Mesenteric fat pad (tissue), 1 donor: ENCODE results near the gene PRKAG2. TPM values are rescaled to one million over a fixed set of nuclear protein-coding genes. Genes with fewer than 3 reads are reported as not detected.
"Not testable (repeated sequence)": the region's sequence is repeated elsewhere in the genome, so short reads cannot be mapped to it uniquely, and the experiment has no call there.

Experiments
- DNase-seq: peaks from one replicate; pipeline ENCODE4 v3.0.0-alpha.2; 2020; ENCODE audit warnings: low spot score
- total RNA-seq: library from RNA; stranded (reverse); fragmentation: NEBNext Ultra II Directional; extraction: Animal tissue kit (Norgen Biotek cat#: 25700); gene quantifications from one replicate; pipeline ENCODE4 v1.2.1, GENCODE V29; 2021
- donor health status: DM: yes; HTN: yes; CAD: no.

The PRKAG2 gene
- total RNA-seq, 1 donor from 2014 or later: 61.2 TPM

DNA sequence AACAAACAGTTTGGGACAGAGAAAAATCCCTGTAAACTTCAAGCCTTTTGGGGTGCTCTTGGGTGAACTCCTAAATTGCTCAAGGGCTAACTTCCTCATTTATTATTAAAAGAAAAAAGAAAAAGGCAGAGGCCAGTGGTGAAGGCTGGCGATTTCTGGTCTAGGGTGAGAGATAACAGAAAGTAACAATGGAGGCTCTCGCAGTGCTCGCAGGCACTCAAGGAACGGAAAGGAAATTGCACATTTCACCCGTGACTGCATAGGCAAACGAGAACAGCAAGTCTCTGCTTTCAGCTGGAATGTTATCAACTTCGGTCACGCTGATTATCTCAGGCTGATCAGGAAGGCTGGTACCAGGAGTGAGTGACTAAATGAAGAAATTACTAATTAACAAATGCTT is 70.7 kb downstream of the PRKAG2 start:
- DNase-seq: no peak

DNA sequence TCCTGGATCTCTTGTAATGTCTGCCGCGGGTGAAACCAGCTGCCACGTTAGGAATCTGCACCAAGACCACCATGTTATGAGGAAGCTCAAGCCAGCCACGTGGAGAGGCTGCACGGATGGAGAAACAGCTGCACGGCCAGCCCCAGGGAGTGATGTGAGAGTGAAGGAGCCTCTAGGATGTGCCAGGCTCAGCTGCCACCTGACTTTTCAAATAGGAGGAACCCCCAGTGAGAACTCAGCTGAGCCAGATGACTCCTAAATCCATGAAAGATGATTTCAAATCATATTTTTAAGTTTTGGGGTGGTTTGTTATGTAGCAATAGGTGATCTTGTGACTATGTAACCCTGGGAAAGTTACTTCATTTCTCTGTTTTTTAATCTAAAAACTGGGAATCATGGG is 71.7 kb downstream of the PRKAG2 start:
- DNase-seq: no peak

DNA sequence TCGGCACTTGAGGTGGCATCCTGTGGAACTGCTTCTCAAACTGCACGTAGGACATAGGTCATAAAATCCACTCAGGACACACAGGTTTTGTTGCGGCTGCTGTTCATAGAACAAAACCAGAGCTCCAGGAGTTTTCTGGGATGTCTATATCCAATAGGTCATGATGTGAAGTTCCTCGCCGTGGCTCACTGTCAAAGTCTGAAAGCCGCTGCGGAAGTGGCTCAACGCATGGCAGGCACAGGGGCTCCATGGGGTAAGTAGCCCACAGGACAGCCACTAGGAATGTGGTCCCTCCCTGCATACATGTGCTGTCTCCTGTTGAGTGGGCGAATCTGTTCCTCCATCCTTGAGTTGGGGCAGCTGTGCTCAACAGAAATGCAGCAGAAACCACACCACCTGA is 72.2 kb downstream of the PRKAG2 start:
- no peak for DNase-seq

DNA sequence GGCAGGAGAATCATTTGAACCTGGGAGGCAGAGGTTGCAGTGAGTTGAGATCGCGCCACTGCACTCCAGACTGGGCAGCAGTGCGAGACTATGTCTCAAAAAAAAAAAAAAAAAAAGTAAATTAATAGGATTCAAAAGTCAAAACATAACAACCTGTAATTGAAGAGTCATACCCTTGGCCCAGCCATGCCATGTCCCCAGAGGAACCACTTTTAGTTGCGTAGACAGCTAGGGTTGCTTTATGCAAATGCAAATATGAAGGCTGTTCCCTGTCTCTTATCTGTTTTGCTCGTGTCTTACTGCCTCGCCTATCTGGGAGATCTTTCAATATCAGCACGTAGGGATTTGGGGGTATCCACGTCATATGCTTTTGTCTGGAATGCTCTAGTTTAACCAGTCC is 73.1 kb downstream of the PRKAG2 start:
- DNase-seq: no peak

DNA sequence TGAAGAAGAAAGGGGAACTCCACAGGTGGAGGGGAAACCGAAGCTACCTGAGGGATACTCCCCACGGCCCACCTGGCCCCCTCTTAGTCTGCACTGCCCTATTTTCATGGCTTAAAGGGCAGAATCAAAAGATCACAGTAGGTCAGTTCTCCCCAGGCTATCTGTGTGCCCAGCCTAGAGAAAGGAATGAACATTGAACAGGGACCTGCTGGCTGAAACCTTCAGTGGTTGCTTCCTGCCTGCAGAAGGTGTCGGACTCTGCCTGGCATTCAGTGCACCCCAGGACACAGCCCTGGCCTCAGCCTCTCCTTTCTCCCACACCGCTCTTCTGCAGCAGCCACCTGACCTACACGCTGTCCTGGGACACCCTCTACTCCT is 74.5 kb downstream of the PRKAG2 start:
- no peak for DNase-seq

DNA sequence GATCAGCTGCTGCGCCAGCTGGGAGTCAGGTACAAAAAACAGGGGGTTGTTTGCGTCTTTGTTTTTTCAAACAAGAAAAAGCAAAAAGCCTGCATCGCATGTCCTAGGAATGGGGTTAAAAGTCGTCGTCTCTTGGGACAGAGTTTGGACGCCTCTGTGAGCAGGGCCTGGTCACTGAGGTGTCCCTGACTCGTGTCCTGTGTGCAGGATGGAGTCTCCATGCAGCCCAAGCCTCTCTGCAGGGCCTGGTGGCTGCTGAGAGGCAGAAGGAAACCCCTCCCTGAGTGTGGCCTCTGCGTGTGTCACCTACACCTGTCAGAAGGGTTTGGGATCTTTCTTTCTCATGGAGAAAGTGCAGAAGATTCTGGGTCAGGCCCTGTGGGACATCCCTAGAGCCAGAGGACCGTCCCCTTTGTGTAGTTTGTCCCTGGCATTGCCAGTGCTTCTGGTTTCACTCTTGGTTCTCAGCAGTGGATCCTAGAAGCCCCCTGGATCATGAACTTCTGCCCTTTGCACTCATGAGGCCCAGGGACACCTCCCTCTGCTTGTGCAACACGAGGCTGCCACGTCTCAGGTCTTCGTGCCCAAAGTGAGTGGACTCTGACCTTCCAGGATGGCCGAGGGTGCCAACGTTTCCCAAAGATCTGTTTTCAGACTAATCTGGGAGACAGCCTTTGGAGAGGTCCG is 75.0 kb downstream of the PRKAG2 start:
- DNase-seq: no peak

DNA sequence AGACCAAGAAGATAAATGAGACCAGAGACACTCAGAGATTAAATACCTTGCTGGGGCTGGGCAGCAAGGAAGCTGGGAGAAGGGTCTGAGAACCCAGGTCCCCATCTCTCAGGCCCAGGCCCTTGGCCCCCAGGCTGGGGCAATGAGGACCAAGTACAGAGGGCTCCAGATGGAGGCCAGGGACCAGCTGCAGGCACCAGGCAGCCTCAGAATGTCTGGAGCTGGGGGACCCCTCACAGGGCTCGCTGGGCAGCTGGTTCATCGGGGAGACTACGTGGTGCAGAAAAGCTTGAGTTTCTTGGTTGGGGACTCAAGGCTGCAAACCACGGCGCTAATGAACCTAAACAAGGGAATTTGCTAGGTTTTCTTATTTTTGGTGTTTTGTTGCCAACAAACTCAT is 75.6 kb downstream of the PRKAG2 start:
- no peak for DNase-seq

DNA sequence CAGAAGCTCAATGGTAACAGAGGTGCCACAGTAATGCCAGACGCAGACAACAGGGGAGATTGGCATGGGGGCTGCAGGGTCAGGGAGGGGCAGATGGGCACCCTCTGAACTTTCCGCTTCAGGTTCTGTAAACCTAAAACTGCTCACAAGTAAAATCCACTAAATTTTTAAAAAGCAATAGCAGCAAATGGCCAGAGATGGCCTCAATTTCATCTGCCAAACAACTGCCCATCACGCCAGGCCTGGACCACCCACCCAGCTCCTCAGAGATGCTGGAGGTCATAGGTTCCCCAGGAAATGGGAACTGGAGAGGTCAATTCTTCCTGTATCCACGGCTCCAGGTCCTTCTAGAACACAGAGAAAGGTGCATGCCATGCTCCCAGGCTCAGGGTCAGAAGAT is 76.1 kb downstream of the PRKAG2 start:
- no peak for DNase-seq

DNA sequence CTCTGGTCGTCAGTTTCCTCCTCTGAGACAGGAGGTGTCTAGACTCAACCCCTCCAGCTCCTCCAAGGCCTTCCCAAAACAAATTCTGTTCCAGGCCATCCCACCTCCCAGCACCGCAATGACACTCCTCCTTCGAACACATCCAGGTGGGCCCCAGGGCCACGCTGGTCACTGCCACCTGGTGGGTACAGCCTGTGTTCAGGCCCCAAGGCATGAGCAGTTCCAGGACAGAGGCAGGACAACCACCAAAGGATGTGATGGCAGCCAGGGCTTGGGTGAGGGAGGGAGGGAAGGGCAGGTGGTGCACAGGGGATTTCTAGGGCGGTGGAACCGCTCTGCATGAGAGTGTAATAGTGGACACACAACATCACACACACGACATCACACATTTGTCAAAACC is 76.5 kb downstream of the PRKAG2 start:
- DNase-seq: no peak

DNA sequence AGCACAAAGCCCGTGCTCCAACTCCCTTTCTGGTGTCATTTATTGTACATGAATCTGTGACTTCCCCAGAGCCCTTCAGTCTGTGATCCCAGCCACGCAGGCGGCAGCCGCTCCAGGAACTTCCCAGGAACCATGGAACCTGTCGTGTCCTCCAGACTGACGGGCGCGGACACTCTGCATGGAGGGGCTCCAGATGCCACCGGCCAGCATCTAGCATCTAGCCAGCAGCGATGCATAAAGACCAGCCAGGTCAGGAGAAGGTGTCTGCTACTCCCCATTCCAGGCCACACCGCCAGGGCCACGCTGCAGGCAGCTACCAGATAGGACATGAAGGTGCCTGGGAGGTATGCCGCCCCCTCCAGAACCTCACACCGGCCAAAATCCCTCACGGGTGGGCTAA is 77.4 kb downstream of the PRKAG2 start:
- no peak for DNase-seq

DNA sequence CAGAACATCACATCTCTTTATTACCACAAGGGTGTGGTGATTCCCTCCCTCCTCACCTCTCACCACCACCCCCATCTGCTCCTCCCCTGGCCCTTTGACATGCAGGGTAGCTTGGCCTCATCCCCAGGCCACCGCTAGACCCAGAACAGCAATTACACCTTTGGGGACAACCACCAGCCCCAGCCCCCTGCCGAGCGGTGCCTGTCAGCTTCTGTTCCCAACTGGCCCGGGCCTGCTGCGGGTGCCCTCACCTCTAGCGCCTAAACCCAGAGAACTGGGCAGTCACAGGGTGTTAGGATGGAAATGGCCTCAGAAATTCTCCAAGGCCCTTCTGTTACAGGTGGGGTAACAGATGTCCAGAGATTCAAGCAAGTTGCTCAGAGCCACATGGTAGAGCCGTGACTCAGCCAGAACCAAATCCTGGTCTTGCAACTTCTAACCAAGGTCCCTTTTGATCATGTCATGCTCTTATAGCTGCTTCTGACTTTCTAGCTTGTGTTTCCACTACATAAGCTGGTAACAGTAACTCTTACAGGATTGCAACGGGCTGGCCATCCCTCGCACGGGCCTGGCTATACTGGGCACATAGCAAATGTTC is 78.0 kb downstream of the PRKAG2 start:
- DNase-seq: no peak

DNA sequence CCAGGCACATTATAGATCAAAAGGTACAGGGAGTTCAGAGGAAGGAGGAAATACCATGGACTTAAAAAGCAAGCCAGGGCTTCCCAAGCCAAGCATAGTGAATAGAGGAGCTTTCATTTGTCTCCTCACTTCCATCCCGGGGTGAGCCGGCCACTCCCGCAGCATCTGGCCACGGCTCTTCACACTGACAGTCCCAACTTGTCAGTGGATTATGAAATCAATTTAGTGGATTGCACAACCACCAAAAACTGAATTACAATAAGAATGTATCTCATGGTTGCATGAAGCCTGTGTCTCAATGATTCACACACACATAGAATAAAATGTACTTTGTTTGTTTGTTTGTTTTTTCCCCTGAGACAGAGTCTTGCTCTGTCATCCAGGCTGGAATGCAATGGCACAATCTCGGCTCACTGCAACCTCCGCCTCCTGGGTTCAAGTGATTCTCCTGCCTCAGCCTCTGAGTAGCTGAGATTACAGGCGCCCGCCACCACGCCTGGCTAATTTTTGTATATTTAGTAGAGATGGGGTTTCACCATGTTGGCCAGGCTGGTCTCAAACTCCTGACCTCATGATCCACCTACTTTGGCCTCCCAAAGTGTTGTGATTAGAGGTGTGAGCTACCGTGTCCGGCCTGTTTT is 79.1 kb downstream of the PRKAG2 start:
- DNase-seq: not testable (repeated sequence)

DNA sequence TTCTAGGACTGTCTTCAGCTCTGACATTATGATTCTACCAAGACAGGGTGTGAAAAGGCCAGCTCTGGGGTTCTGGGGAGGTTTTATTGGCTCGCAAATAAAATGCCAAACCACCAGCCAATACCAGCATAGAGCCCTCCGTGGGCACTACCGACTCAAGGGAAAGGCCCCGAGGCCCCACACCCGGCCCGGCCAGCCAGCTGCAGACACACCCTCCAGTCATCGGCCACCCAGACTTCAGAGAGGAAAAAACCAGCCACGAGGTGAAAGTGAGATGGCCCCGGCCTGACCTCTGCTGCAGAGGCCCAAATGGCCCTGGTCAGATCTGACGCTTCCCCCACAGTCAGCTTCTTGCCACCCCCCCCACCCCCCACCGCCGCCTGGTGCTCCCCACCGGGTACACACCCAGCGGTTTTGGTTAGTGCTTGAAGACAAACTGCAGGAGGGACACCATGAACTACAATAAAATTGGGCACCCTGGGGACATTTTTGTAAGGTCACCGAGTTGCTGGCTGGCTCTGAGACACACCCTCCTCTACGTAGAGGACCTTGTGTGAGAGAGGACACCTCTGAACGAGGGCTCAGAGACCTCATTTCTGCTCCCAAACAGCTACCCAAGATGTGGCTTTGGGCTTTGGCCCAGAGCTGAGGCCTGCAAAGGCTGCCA is 79.9 kb downstream of the PRKAG2 start:
- DNase-seq: no peak

DNA sequence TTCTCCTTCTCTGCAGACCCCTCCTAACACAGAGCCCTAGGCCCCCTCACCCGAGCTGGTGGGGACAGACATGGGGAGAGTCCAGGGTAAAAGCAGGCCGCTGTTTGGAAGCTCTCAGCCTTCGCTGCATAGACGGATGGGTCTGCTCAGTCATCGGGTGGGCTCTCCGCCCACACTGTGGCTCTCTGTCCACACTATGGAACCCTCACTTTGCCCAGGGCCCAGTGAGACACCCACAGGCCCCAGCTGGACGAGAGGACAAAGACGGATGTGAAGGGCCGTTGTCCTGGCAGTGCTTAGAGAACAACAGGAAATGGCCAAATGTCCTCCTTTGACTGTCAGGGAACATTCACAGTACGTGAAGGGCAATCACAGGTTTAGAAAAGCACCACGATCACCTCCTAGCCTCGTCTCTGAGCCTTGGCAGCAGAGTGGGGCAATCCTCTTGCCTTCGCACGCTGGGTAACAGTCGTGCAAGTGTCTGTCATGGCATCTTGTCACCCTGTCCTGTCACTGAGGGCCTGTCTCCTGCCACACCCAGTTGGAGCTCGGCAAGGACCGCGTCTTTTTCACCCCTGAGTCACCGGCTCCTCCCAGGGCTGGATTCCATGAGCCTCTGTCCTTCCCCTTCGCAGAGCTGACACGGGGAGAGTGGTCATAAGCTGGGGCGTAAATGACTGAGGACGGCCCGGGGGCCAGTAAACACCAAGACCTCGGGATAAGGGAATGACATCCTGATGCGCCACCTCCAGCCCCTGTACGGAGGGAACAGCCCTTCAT is 80.6 kb downstream of the PRKAG2 start:
- DNase-seq: no peak

DNA sequence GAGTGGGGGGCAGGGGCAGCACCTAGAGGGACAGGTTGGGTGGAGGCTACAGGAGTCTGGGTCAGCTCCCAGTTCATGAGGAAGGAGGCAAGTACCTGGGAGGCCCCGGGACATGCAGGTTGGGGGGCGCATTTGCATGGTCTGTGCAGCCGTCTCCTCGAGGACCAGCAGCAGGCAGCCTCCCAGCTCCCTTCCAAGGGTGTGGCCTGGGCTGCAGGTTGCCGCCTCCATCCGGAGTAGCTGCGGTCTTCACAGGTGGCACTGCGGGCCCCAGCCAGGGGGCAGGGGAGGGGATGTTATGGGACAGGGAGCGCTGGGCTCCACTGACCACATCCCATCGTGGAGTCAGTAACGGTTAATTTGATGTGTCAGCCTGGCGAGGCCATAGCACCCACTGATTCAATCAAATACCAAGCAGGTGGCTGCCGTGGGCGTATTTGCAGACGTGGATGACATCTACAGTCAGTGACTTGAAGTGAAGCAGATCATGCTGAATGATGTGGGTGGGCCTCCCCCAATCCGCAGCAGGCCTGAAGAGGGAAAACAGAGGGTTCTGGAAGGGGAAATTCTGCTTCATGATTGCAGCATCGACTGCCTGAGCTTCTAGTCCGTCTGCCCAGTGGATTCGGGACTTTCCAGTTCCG is 81.6 kb downstream of the PRKAG2 start:
- no peak for DNase-seq

DNA sequence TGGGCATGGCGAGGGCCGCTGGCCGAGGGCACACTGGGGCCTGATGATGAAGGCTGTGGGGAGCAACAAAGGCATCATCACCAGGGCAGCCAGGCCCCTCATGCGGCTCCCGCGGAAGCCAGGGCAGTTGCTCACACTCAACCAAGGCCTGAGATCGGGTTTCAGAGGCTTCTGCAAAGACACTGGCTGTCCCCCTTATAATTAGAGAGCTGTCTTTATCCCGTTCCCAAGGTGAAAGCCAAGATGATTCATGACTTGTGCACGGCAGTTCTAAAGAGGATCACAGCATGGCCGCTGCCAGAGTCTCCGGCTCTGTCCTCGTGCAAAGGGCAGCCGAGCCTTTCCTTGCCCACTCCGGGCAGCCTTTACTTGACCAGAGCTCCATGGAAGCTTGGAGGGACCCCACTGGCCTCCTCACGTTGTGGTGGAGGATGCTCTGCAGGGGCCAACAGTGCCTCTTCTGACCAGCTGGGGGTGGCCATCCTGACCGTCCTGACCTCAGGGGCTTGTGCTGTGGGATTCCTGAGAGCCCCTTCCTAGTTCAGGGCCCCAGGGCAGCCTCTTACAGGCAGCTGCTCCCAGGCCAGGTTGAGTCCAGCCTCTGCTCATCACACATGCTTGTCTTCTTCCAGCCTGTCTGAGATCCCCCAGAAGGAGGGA is 82.3 kb downstream of the PRKAG2 start:
- DNase-seq: no peak

DNA sequence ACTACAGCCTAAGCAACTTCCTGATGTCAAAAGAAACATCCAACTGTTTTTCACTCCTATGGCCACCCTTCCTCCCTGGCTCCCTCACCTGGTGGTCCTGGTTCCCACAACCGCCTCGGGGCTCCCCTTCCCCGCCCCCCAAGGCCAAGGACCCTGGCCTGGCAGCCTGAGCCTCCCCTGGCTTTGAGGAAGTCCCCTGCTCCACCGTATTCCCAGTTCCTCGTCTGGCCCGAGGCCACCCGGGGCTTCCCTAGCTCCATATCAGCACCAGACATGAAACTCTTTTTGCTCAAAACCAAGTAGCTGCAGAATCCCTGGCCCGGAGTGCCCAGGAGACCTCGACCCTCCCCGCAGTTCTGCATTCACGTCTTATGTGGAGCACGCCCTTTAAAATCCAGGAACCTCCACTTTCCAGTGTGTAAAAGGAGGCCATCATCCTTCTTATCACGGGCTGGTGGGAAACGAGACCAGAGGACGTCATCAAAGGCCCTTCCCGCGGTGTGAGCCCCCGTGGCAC is 82.9 kb downstream of the PRKAG2 start:
- no peak for DNase-seq

DNA sequence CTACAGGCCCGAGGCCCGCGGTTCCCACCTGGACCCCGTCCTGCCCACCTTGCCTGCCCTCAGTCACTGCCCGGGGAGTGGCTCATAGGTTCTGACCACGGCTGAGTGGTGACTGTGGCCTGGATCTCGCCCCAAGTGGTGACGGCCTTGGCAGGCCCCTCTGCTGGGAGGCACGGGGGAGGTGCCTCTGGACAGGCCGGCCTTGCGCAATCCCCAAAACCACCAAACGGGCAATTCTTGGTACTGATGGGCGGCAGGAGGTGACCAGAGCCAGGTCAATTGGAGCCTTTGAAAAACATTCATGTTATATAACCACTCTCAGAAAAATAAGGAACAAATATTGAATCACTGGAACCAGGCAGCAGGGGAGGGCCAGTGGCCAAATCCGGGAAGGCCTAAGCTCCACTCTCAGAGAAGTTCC is 83.4 kb downstream of the PRKAG2 start:
- DNase-seq: no peak

DNA sequence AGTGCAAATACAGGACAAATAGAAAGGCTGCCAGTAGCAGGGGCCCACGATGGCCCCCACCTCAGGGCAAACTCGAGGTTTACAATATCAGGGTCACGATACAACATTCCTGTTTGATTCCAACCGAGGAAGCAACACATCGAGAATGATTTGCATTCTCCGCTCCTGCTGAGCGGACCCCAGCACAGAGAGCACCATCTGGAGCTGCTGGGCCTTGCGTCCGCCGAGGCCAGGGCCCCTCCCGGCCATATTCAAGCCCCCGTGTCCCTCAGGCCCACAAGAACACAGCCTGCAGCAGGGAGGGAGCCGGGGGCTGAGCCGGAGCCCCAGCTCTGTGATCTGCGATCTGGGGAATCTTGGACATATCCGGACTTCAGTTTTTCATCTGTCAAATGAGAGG is 84.3 kb downstream of the PRKAG2 start:
- no peak for DNase-seq

DNA sequence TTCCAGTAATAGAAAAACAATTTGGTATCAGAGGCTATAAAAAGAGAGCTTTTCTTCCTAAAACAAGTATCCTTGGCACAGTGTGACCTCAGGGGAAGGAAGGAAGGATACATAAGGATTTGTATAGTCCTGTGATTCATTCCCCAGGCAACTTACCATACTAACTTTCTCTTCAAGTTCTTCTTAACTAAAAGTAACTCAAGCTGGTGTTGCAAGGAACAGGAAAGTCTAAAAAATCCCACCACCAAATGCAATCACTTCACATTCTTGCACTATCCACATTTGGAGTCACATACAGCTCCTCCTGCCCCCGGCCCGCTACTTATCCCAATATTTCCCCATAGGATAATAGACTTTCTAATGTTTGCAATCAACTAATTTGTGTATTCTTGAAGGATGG is 84.8 kb downstream of the PRKAG2 start:
- DNase-seq: no peak
